ENCODE data around the gene BTNL9. TPM values are rescaled to one million over a fixed set of nuclear protein-coding genes. Genes with fewer than 3 reads are reported as not detected.
A peak's percentile ranks its signal among the peaks of the same experiment; 100 is the strongest.

The BTNL9 gene
- total RNA-seq: 10 to 100 TPM; 14.5 to 28.6 (median 20.1) TPM

- Histone ChIP-seq H3K27me3 (no peaks in the 10 kb centered on the region), H3K4me3 (peak within 1 kb of the TSS; percentile 5 to 55 (median 42)), H3K36me3 (no peaks in the 10 kb centered on the region), H3K4me1 (no peaks in the 10 kb centered on the region), H3K9me3 (no peaks in the 10 kb centered on the region), H3K27ac (peak within 1 kb of the TSS; percentile 60 to 80 (median 73))
- intact Hi-C loops (cut with DNase I; ENCODE audit: low total_unique reads) (loop anchor here (5.0 kb wide), 1 partner anchor 248 kb away; no protein-coding TSS in a partner anchor), in situ Hi-C loops (cut with MboI; ENCODE audit: low sequenced_read_pairs in 4 of 4) (no loop called here)
- no peak for ATAC-seq
- no peak for DNase-seq
- TF ChIP-seq POLR2A (IDR thresholded peaks at IDR 0.05) (no peak), CTCF (IDR thresholded peaks at IDR 0.05 in 4 of 5, conservative IDR thresholded peaks at IDR 0.05 in 1 of 5) (no peak)
These were observed at the start of gene BTNL9 for GRCh38 chr5:181039931-181040630. BTNL9 (plus strand) TSS chr5:181040266; CDS start chr5:181045490, 5,224 bp downstream.

GRCh38 chr5:180990882-180991242 is 49.2 kb upstream of the BTNL9 start:
- ATAC-seq (no peak), DNase-seq (no peak)
- Histone ChIP-seq H3K4me1 (no peaks in the 10 kb centered on the region), H3K9me3 (no peaks in the 10 kb centered on the region), H3K4me3 (no peak overlapping the region), H3K36me3 (no peaks in the 10 kb centered on the region), H3K27ac (no peak overlapping the region), H3K27me3 (no peaks in the 10 kb centered on the region)
- intact Hi-C loops (cut with DNase I; ENCODE audit: low total_unique reads): no loop called here
- TF ChIP-seq POLR2A (IDR thresholded peaks at IDR 0.05) (no peak), CTCF (IDR thresholded peaks at IDR 0.05 in 4 of 5, conservative IDR thresholded peaks at IDR 0.05 in 1 of 5) (no peak)
- in situ Hi-C loops (cut with MboI; ENCODE audit: low sequenced_read_pairs in 4 of 4): no loop called here

DNA sequence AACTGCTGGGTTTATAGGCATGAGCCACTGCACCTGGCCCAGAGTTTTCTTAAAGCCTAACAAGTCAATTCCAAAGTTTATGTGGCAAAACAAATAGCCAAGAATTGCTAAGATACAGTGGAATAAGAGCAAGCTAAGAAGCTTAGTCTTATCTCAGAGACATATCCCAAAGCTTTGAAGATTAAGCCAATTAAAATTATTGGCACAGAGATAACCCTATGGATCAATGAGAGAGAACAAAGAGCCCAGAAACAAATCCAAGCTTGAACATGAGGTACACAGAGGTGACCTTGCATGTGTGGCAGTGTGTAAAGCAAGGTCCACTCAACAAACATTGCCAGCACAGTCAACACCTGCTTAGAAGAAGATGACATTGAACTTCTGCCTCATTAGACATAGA is 38.1 kb upstream of the BTNL9 start:
- no peak overlapping the region for H3K4me3 ChIP-seq
- no peaks in the 10 kb centered on the region for H3K4me1 ChIP-seq
- H3K27me3 ChIP-seq: no peaks in the 10 kb centered on the region
- no peaks in the 10 kb centered on the region for H3K36me3 ChIP-seq
- H3K9me3 ChIP-seq: no peaks in the 10 kb centered on the region
- DNase-seq (no peak), ATAC-seq (no peak)
- intact Hi-C loops (cut with DNase I; ENCODE audit: low total_unique reads): no loop called here
- in situ Hi-C loops (cut with MboI; ENCODE audit: low sequenced_read_pairs in 4 of 4): loop anchor here in 1 of 4 donors (10.0 kb wide), 1 partner anchor 57 kb away; no protein-coding TSS in a partner anchor
- no peak for TF ChIP-seq CTCF (IDR thresholded peaks at IDR 0.05 in 4 of 5, conservative IDR thresholded peaks at IDR 0.05 in 1 of 5)
- TF ChIP-seq POLR2A (IDR thresholded peaks at IDR 0.05): no peak
- H3K27ac ChIP-seq: no peak overlapping the region

- Histone ChIP-seq H3K36me3 (no peaks in the 10 kb centered on the region), H3K27me3 (no peaks in the 10 kb centered on the region), H3K4me3 (no peak overlapping the region), H3K4me1 (no peaks in the 10 kb centered on the region), H3K9me3 (no peaks in the 10 kb centered on the region), H3K27ac (no peak overlapping the region)
- ATAC-seq (no peak), DNase-seq (no peak)
- no peak for TF ChIP-seq POLR2A (IDR thresholded peaks at IDR 0.05)
- TF ChIP-seq CTCF (IDR thresholded peaks at IDR 0.05 in 4 of 5, conservative IDR thresholded peaks at IDR 0.05 in 1 of 5): no peak
- in situ Hi-C loops (cut with MboI; ENCODE audit: low sequenced_read_pairs in 4 of 4): loop anchor here in 2 of 4 donors (5.0 to 10.0 kb wide), 2 partner anchors 61 to 63 kb away; no protein-coding TSS in a partner anchor
- intact Hi-C loops (cut with DNase I; ENCODE audit: low total_unique reads): no loop called here
These were observed 34.3 kb upstream of the BTNL9 start for GRCh38 chr5:181005791-181006190.
